Peyer's patch (tissue), 4 donors: ENCODE results near the gene LRRC9.

Experiments
- POLR2A ChIP-seq, 2 donors: fragments of 450-650 bp; IDR thresholded peaks; one replicate each; pipeline ENCODE4 v1.5.1; 2017; ENCODE audit warnings: antibody characterized with exemption in 2 of 2, mild to moderate bottlenecking in 2 of 2, moderate library complexity in 2 of 2
- TF ChIP-seq, protein P1 (sequence below), 6 experiments: fragments of 450-650 bp in 4 of 6; fragments of 200-600 bp in 2 of 6; sonication (generic) in 1 of 6; IDR thresholded peaks; one replicate each; pipeline ENCODE4 v1.5.1; 2017 to 2019; ENCODE audit warnings: antibody characterized with exemption in 6 of 6, mild to moderate bottlenecking in 3 of 6, moderate library complexity in 1 of 6

- TF ChIP-seq, protein P1, sequence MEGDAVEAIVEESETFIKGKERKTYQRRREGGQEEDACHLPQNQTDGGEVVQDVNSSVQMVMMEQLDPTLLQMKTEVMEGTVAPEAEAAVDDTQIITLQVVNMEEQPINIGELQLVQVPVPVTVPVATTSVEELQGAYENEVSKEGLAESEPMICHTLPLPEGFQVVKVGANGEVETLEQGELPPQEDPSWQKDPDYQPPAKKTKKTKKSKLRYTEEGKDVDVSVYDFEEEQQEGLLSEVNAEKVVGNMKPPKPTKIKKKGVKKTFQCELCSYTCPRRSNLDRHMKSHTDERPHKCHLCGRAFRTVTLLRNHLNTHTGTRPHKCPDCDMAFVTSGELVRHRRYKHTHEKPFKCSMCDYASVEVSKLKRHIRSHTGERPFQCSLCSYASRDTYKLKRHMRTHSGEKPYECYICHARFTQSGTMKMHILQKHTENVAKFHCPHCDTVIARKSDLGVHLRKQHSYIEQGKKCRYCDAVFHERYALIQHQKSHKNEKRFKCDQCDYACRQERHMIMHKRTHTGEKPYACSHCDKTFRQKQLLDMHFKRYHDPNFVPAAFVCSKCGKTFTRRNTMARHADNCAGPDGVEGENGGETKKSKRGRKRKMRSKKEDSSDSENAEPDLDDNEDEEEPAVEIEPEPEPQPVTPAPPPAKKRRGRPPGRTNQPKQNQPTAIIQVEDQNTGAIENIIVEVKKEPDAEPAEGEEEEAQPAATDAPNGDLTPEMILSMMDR (IDR thresholded peaks at IDR 0.05), result no peak
- no peak for TF ChIP-seq POLR2A (IDR thresholded peaks at IDR 0.05)
These were observed 49.4 kb upstream of the LRRC9 start, which contains the start of gene RTN1 for GRCh38 chr14:59870277-59871165.
